GM10847 (cell line): ENCODE data around the gene ADCY4.

Source experiments
- POLR2A ChIP-seq: IDR thresholded peaks from 2 replicates; pipeline ENCODE4 v1.6.1; 2011; ENCODE audit not compliant: insufficient read length; ENCODE audit errors: extremely low read depth

ADCY4 gene

GRCh38 chr14:24298892-24299254 lies 36.0 kb downstream of the ADCY4 start:
- no peak for TF ChIP-seq POLR2A

DNA sequence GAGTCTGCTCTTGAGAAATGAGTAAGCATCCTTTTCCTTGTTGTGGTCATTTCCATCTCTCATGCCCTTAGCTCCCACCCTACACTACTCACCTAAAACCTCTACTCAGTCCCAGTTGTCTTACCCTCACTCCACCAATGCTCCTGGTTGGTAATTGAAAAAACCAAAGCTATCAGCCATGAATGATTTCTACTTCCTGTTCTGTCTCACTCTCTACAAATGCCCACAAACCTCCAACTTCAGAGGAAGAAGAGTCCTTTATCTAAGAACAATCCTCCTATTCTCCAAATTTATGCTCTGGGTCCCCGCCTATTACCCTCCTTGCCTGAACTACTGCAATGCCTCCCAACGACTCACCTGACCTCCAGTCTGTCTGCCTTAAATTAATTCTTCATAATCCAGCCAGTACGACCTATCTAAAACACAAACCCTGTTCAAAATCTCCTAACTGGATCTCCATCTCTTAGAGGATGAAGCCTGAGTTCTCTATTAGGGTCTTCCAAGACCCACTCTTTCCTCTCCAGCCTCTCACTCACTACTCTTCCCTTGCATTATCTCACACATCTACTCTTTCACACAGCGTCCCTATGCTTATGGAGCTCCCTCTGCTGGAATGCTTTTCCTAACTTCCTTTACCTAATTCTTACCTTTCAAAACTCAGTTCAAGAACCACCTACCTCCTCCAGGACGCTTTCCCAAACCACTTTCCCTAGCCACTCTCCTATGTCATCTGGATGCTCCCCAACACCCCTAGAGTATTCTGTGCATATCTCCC lies 37.5 kb downstream of the ADCY4 start:
- no peak for TF ChIP-seq POLR2A

GRCh38 chr14:24296341-24297157 lies 38.3 kb downstream of the ADCY4 start:
- no peak for TF ChIP-seq POLR2A

GRCh38 chr14:24293525-24293924 lies 41.3 kb downstream of the ADCY4 start:
- no peak for TF ChIP-seq POLR2A

DNA sequence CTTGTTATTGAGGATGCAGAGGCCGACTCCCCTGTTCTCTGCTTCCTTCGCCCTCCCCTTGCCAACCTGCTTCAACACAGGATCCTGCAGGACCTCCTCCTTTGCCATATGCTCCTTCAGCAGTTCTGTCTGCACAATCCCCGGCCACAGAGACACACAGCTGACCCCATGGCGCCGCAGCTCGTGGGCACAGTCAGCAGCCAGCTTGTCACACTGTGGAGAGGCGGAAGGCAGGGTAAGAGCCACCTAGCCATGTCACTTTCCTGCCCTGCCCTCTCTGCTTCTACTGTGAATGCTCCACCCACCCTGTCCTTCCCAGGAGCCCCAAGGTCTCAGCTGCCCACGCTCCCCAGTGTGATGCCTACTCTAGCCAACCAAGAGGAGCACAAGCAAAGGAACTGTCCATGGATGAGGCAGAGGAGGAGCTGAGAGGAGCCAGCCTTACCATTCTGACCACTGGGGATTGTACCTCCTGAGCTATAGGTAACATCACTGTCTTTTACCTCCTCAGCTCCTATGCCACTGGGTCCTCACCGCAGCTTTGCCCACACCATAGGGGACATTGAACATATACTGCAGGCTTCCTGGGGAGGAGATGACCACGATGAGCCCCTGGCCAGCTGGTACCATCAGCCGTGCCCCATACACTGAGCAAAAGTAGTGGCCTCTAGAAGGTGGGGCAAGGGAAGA lies 42.6 kb downstream of the ADCY4 start:
- TF ChIP-seq POLR2A = no peak

DNA sequence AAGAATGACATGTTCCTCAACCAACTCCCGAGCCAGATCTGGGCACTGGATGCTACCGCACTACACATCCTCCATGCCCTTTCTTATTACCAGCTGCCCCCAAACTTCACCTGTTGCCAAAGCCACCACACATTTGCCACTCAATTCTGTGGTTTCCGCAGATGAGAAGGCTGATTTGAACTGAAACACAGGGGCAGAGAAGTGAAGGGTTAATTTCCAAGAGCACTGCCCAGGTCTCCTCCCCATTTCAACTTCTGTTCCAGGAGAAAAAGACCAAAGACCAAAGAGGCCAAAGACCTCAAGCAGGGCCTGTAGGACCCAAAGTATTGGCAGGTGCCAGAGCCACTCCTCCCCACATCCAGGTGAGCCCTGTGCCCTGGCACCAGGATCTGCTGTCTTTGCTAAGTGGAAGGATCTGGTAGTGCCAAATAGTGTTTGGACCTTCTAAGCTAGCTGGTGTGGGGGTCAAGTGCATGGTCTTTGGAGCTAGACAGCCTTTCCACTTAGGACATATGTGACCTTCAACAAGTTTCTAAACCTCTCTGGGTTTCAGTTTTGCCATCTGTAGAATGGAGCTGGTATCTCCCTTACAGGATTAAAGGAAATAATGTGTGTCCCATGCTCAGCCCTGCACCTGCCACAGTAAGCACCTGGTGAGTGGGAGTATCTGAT lies 43.3 kb downstream of the ADCY4 start:
- TF ChIP-seq POLR2A = no peak

GRCh38 chr14:24290746-24291145 lies 44.1 kb downstream of the ADCY4 start:
- no peak for TF ChIP-seq POLR2A

DNA sequence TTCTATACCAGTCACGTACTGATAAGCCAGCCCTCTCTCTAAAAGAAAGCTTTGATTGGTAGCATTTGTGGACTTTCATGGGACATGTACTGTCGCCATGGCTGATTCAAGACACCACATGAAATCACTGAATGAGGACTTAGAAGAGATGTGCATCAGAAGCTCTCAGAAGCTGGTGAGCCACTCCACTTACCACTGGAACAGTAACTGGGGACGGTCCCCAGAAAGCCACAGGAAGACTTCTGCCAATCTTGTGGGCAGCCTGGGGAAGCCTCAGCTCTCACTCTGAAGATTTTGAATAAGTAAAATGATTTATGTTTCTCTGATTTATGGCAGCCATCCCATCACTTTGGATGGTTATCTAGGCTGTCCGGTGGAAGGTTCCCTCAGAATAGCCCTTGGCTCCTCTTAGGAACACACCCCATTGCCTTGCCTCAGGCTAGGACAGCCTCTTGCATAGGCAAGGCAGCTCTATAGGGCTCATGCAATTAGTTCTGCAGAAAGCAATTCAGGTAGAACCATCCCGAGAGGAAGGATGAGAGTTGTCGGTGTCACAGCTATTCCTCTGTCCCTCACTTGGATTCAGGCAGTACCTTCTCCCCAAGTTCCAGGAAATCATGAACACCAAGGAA lies 45.1 kb downstream of the ADCY4 start:
- TF ChIP-seq POLR2A = no peak

GRCh38 chr14:24286996-24287395 lies 47.9 kb downstream of the ADCY4 start:
- TF ChIP-seq POLR2A = no peak

DNA sequence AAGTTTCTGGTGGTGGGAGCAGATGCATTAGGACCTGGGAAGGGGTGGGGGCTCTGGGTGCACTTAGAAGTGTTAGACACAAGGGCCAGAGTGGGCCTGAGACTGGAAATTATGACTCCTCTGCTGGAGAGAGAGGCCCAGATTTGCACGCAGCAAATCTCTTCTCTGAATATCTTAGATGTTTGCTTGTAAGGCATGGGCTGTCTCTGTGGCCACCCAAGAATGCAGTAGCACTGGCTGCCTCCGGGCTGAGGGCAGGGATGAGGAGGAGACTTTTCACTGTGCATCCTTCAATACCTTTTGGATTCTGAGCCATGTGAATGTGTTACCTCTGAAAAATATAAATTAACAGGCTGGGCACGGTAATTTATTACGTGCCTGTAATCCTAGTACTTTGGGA lies 49.5 kb downstream of the ADCY4 start:
- no peak for TF ChIP-seq POLR2A

- TF ChIP-seq POLR2A = no peak
Observed at GRCh38 chr14:24284501-24285035, 50.3 kb downstream of the ADCY4 start.

DNA sequence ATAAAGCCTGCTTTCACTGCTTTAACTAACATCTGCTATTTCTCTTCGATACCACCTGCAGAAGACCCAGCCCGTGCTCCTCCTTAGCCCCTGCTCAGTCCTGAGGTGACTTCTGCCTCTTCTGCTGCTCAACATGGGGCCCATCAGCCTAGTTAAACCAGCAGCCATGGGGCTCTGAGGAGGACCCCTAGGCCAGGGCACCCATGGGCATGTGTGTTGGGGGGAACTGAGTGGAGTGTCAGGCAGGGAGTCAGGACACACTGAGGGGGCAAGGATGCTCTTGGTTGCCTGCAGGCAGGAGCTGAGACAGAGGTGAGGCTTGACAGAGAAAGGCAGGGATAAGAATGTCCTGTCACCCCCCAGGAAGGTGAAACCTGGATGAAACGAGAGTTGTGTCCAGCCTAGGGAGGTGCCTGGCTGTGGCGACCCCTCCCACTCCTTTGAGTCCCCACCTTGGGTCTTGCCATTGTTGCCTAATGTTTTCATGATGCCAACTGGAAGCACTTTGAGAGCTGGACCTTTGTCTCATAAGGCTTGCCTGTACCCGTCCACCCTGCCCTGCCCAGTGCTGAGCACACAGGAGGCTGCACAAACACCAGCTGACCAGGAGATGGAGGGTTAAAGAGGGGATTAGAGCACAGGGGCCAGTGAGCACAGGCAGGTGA lies 50.9 kb downstream of the ADCY4 start:
- TF ChIP-seq POLR2A = no peak

GRCh38 chr14:24282736-24283135 lies 52.1 kb downstream of the ADCY4 start:
- TF ChIP-seq POLR2A = no peak

DNA sequence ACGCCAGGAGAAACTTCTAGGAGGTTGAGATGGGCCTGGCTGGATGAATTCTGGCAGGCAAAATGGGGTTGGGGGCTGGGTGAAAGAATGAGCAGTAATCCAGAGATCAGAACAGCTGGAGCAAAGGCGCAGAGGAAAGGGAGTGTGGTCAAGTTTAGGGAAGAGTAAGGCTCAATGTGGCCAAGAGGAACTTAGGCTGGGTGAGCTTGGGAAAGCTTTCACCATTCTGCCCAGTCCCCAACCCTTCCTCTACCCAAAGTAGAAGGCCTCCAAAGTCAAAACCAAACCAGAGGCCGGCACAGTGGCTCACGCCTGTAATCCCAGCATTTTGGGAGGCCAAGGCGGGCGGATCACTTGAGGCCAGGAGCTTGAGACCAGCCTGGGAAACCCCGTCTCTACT lies 53.2 kb downstream of the ADCY4 start:
- no peak for TF ChIP-seq POLR2A
